Ishikawa (cell line): Measurements from ENCODE around the gene SLC37A1.

Experiments used
- CEBPB ChIP-seq: IDR thresholded peaks from 2 replicates; pipeline ENCODE4 v1.6.1; 2012
- CREB1 ChIP-seq: IDR thresholded peaks from 2 replicates; pipeline ENCODE4 v1.6.1; 2012; ENCODE audit warnings: low read depth
- EGR1 ChIP-seq: IDR thresholded peaks from 2 replicates; pipeline ENCODE4 v1.6.1; 2012
- EP300 ChIP-seq: IDR thresholded peaks from 2 replicates; pipeline ENCODE4 v1.6.1; 2012; ENCODE audit warnings: borderline replicate concordance
- FOXM1 ChIP-seq: IDR thresholded peaks from 2 replicates; pipeline ENCODE4 v1.6.1; 2012; ENCODE audit warnings: low read depth, borderline replicate concordance
- MAX ChIP-seq: IDR thresholded peaks from 2 replicates; pipeline ENCODE4 v1.6.1; 2012
- NFIC ChIP-seq: IDR thresholded peaks from 2 replicates; pipeline ENCODE4 v1.6.1; 2012
- RAD21 ChIP-seq: IDR thresholded peaks from 2 replicates; pipeline ENCODE4 v1.6.1; 2012; ENCODE audit warnings: low read depth
- REST ChIP-seq: IDR thresholded peaks from 2 replicates; pipeline ENCODE4 v1.6.1; 2012; ENCODE audit warnings: low read depth, mild to moderate bottlenecking
- TAF1 ChIP-seq: IDR thresholded peaks from 2 replicates; pipeline ENCODE4 v1.6.1; 2012; ENCODE audit warnings: low read depth, mild to moderate bottlenecking
- TCF12 ChIP-seq: IDR thresholded peaks from 2 replicates; pipeline ENCODE4 v1.6.1; 2012; ENCODE audit warnings: low read depth
- TEAD4 ChIP-seq: IDR thresholded peaks from 2 replicates; pipeline ENCODE4 v1.6.1; 2012
- USF1 ChIP-seq: IDR thresholded peaks from 2 replicates; pipeline ENCODE4 v1.6.1; 2012
- YY1 ChIP-seq: IDR thresholded peaks from 2 replicates; pipeline ENCODE4 v1.6.1; 2012; ENCODE audit warnings: low read depth

- TF ChIP-seq TEAD4: no peak
- TF ChIP-seq MAX: no peak
- no peak for TF ChIP-seq EGR1
- TF ChIP-seq REST: no peak
- no peak for TF ChIP-seq RAD21
- TF ChIP-seq TCF12: no peak
- TF ChIP-seq TAF1: no peak
- TF ChIP-seq YY1: no peak
- no peak for TF ChIP-seq EP300
- no peak for TF ChIP-seq CREB1
- no peak for TF ChIP-seq USF1
- TF ChIP-seq CEBPB: no peak
- TF ChIP-seq FOXM1: no peak
- TF ChIP-seq NFIC: no peak
Measured at GRCh38 chr21:42586406-42586805, 72.8 kb downstream of the SLC37A1 start.
